ENCODE measurements around the gene RPS21.

The RPS21 gene

DNA sequence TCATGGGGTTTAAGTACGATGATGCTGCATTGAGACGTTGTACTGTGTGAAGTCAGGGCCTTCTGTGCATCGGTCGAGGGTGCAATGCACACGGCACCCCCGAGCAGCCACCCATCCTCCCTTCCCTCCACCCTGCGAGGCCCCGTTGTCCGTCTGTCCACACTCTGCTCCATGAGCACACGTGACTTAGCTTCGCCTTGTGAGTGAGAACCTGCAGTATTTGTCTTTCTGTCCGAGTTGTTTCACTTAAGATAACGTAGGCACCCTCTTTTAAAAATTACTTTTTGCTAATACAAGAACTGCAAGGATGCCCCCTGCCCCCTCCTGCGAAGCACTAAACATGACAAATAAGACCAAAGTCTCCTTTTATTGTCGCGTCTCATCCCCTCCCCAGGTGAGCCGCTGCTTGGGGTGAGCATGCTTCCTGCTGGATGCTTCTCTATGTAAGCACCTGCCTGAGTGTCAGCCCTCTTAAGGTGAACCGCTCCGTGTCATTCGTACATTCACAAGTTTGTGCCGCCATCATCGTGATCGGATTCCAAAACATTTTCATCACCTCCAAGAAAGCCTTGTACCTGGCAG lies 44.1 kb downstream of the RPS21 start:
- no peak for DNase-seq (ENCODE audit: low spot score)
- H3K4me3 ChIP-seq: no peak overlapping the region
- no peak overlapping the region for H3K27ac ChIP-seq
- TF ChIP-seq CTCF (IDR thresholded peaks at IDR 0.05): no peak

DNA sequence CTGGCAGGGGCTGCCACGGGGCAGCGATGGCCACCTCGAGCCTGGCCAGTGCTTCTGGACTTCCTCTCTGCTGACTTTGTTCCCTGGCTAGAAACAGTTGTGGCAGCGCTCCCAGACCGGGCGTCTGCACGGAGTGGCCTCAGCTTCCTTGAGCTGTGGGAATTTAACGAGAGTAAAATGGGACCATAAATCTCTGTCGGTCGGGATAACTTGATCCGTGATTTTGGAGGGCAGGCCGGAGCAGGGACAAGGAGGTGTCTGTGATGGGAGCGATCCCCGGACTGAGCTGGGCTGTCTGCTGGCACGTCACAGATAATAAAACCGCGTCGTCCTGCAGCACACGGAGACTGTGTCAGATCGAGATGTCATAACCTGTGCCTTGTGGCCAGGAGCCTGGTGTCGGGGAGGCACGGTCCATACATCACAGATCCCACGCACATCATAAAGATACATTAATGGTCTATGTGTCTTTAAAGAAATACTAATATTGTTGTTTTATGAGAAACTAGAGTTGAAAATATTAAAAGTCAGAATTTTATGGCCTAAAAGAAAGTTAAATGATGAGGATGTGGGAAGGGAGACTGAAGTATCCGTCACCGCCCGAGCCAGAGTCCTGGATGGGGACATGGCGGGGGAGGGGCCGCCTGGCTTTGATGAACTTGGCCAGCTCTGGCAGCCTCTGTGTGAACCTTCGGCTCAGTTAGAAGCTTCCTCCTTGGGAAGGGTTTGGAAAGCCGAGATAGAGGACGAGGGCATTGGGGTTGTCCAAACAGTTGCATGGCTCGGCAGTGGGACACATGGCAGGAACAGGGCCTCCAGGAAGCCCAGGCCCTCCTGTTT lies 47.0 kb downstream of the RPS21 start:
- Histone ChIP-seq H3K4me3 (peak overlapping the region; percentile 51), H3K27ac (peak overlapping the region in 1 of 2 donors; percentile 2)
- TF ChIP-seq CTCF (IDR thresholded peaks at IDR 0.05): no peak
- no peak for DNase-seq (ENCODE audit: low spot score)

DNA sequence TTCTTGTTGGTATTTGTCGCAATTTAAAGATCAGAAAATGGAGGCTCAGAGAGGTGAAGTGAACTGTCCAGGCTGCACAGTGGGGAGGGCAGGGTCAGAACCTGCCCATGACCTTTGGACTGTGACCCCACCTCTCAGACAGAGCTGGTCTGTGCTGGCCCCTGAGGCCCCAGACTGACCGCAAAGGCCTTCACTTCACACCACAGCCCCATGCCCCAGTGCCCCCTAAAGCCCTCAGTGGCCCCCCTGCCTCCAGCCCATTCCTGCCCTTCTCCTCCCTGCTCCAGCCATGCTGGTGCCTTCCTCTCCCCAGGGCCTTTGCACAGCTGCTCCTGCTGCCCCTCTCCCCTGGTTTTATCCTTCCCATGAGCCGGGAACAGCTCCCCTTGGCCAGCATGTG lies 49.8 kb downstream of the RPS21 start:
- Histone ChIP-seq H3K27ac (no peak overlapping the region), H3K4me3 (no peak overlapping the region)
- no peak for DNase-seq (ENCODE audit: low spot score)
- no peak for TF ChIP-seq CTCF (IDR thresholded peaks at IDR 0.05)

GRCh38 chr20:62437496-62437895 lies 50.6 kb downstream of the RPS21 start:
- no peak overlapping the region for H3K27ac ChIP-seq
- no peak overlapping the region for H3K4me3 ChIP-seq
- no peak for TF ChIP-seq CTCF (IDR thresholded peaks at IDR 0.05)
- no peak for DNase-seq (ENCODE audit: low spot score)

DNA sequence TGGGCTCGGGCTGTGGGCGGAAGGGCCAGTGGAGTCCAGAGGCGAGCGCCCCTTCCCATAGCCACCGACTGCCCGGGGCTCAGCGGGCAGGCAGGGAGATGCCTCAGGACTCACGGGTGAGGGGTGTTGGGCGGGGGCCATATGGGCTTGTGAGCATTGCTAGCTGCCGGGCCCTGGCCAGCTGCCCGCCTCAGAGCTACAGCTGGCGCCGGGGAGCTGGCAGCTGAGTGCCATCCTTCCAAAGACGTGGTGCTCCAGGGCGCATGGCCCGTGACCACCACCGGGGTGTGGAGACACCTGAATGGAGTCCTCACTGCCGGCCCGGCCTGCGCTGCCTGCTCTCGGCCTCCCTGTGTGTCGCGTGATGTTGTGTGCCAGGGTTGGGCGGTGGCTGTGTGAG lies 51.0 kb downstream of the RPS21 start:
- Histone ChIP-seq H3K4me3 (no peak overlapping the region), H3K27ac (no peak overlapping the region)

More for the DNA sequence above, 51.0 kb downstream of the RPS21 start:
- no peak for DNase-seq (ENCODE audit: low spot score)
- no peak for TF ChIP-seq CTCF (IDR thresholded peaks at IDR 0.05)

Data from coronary artery (tissue), 2 donors.